Islet of Langerhans (tissue), 1 donor: ENCODE measurements around the gene ZNF512B.
"Not testable (repeated sequence)": the region's sequence is repeated elsewhere in the genome, so short reads cannot be mapped to it uniquely, and the experiment has no call there.

ENCODE experiments used
- FAIRE-seq: peaks from one replicate; lab custom pipeline; 2011; peaks lifted over from hg19 to GRCh38; lab: Jason Lieb, UNC

Gene ZNF512B

GRCh38 chr20:63963784-63964301, 5.9 kb downstream of the ZNF512B start:
- no peak for FAIRE-seq

- no peak for FAIRE-seq
These were observed 6.4 kb downstream of the ZNF512B start for GRCh38 chr20:63963348-63963741.

GRCh38 chr20:63962426-63963347, 7.0 kb downstream of the ZNF512B start:
- FAIRE-seq: no peak

GRCh38 chr20:63961664-63962425, 7.9 kb downstream of the ZNF512B start:
- no peak for FAIRE-seq

- not testable (repeated sequence) for FAIRE-seq
These were observed 8.8 kb downstream of the ZNF512B start for GRCh38 chr20:63960654-63961621.

- FAIRE-seq: no peak
These were observed 10.0 kb downstream of the ZNF512B start for GRCh38 chr20:63959699-63960075.

GRCh38 chr20:63958964-63959698, 10.6 kb downstream of the ZNF512B start:
- no peak for FAIRE-seq

GRCh38 chr20:63958471-63958870, 11.3 kb downstream of the ZNF512B start:
- no peak for FAIRE-seq

- FAIRE-seq: no peak
These were observed 11.9 kb downstream of the ZNF512B start for GRCh38 chr20:63957690-63958441.

GRCh38 chr20:63957004-63957689, 12.6 kb downstream of the ZNF512B start:
- no peak for FAIRE-seq

GRCh38 chr20:63956664-63957003, 13.1 kb downstream of the ZNF512B start:
- FAIRE-seq: no peak

- no peak for FAIRE-seq
These were observed 13.7 kb downstream of the ZNF512B start, which contains the start of gene UCKL1 for GRCh38 chr20:63955827-63956663. Gene UCKL1, minus strand, starts transcription at chr20:63956416. Its CDS starts 44 bp downstream, at chr20:63956372.

GRCh38 chr20:63955281-63955826, 14.4 kb downstream of the ZNF512B start:
- FAIRE-seq: no peak

GRCh38 chr20:63953764-63954429, 15.8 kb downstream of the ZNF512B start:
- no peak for FAIRE-seq

GRCh38 chr20:63952769-63953168, 17.0 kb downstream of the ZNF512B start:
- FAIRE-seq: no peak

GRCh38 chr20:63952210-63952535, 17.6 kb downstream of the ZNF512B start:
- no peak for FAIRE-seq

GRCh38 chr20:63951398-63952209, 18.1 kb downstream of the ZNF512B start:
- FAIRE-seq: no peak
